M059J (cell line): ENCODE results near the gene PCDH9. TPM values are rescaled to one million over a fixed set of nuclear protein-coding genes. Genes with fewer than 3 reads are reported as not detected.
A peak's percentile ranks its signal among the peaks of the same experiment; 100 is the strongest.
"Not testable (repeated sequence)": the region's sequence is repeated elsewhere in the genome, so short reads cannot be mapped to it uniquely, and the experiment has no call there.

Source experiments
- DNase-seq: peaks from one replicate; pipeline ENCODE4 v3.0.0-alpha.2; 2012; ENCODE audit warnings: low read depth
- total RNA-seq: library from RNA; depleted of rRNA; stranded (reverse); fragments of >200 nt; shearing (Covaris generic); gene quantifications from 2 replicates; pipeline ENCODE4 v1.2.3, GENCODE V29; 2014

PCDH9 gene
- total RNA-seq, 1 experiment from 2014 or later, result 0.05 TPM

DNA sequence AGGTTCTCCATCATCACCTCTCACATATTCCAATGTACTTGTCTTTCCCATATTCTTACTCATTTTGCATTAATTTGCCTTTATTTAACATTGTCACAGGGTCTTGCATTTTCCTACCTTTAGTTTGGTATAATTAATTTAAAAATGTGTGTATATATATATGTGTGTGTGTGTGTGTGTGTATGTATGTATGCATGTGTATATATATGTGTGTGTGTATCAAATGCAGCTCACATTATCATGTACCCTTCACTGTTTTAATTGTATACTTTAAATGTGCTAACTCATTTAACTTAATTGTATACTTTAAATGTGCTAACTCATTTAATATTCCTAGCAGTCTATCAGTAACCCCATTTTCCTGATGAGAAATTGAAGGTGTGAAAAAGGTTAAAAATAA lies 104.5 kb downstream of the PCDH9 start:
- DNase-seq, result no peak

DNA sequence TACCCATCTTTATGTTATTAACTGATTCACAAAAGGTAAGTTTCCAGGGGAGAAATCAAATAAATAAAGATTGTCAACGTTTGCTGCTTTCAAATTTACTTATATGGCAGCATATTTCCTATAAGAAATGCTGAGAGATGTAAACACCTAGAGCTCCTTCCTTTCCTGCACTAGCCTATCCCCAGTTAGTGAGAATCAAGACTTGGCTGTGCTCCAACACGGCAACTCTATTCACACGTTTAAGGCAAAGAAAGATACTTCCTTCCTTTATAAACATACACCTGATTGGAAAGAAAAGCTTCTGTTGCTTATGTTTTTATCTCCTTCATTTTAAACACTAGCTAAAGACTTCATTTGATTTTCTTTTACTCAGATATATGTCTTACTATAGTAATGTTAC lies 107.0 kb downstream of the PCDH9 start:
- DNase-seq, result no peak

DNA sequence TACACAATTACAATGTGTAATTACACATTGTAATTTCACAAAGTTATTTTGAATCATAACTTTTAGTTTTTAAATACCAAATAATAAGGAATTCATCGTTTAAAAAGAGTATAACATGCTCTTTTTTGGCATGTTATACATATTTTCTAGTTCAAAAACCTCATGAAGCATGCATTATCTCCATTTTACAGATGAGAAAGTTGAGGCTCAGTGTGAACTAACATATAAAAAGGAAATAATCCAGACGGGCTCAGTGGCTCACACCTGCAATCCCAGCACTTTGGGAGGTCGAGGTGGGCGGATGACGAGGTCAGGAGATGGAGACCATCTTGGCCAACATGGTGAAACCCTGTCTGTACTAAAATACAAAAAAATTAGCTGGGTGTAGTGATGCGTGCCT lies 107.9 kb downstream of the PCDH9 start:
- DNase-seq, result no peak

DNA sequence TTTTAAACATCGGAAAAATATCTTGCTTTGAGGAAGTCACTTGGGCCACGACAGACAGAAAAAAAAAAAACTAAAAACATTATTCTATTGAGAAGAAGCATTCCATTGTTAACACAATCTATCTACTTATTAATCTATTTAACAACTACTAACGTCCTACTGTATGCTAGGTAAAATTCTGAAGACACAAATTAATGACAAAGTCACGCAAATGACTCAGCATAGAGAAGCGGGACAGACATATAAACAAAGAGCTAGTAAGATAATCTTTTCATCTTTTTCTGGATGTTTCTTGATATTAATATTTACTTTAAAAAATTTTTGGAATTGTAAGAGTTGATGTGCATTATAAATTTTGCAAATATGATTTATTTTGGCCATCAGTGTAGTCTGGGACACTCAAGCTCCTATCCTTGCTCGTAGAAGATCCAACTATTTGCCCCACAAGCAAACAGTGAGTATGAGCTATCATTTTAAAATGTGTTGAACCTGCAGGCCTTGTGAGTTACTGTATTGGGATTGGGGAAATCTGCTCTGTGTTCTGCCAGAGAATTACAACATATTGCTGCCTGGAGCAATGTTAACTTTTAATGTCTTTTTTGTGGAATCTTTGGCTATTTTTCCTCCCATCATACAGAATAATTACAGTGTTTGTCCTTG lies 109.1 kb downstream of the PCDH9 start:
- DNase-seq, result no peak

DNA sequence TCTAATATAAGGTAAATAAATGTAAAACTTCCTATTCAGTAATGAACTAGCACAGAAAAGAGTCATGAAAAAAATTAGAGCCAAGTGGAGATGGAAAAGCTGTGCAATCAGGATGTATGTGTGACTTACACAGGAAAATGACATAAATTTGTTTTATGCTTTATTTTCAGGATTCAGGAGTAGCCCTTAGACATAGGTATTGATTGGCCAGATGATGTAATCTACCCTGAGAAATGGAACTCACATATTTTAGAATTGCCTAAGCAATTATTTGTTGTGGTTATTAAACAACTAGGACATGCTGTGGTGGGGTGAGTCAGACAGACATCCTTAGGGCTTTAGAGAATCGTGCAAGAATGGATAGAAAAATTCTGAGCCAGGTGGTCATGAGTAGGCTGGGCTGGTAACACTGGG lies 110.6 kb downstream of the PCDH9 start:
- DNase-seq, result peak; percentile 3

DNA sequence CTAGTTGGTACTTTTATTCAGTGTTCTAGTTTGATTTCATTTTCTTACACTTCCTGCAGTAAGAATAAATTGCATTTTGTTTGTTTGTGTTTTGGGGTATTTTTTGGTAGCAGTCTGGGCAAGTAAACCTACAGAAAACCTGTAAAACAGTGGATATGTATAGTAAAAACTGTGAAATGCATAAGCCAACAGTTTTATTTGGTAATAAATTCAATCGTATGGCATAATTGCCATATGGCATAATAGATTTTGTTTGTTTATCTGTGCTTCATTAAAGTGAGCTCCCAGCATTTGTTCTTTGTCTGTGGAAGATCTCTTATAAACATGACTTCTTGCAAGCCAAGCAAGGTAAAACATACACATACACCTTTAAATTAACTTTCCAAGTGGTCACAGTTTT lies 111.9 kb downstream of the PCDH9 start:
- no peak for DNase-seq

DNA sequence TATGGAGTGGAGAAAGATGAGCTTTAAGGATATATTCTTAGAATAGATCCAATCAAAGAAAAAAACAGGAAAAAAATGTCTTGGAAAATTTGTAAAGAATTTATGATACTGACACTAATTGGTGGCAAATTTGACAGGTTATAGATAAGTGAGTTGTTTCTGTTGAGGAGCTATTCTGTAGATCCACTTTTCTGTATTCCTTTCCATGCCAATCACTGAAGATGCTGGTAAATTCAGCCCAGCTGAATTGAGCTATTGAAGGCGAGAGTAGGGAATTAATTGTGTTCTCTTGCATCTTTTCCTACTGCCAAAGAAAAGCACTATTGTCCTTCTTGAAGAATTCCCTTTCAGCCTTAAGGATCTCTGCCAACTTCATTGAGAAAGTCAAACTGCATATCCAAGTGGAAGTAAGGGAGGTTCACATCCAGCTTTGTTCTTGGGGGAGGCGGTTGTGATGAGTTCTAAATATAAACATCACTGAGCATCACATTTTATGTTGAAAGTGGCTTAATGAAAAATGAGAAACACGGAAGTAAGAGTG lies 113.1 kb downstream of the PCDH9 start:
- DNase-seq, result no peak

DNA sequence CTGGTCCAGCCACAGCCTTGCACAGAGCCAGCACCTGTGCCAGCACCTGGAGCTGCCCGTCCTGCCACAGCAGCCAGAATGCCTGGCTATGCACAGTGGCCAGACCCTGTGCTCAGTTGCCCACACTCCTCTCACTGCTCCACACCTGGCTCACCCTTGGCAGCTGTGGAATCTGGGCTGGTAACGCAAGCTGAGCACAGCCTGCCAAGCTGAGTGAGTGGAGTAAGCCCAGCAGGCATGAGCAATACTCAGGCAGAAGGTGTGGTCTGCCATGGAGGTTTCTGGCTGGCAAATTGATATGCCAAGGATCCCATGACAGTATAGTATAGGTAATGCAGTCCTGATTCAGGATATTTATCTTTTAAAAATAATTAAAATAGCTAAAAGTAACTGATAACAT lies 122.2 kb downstream of the PCDH9 start:
- no peak for DNase-seq

DNA sequence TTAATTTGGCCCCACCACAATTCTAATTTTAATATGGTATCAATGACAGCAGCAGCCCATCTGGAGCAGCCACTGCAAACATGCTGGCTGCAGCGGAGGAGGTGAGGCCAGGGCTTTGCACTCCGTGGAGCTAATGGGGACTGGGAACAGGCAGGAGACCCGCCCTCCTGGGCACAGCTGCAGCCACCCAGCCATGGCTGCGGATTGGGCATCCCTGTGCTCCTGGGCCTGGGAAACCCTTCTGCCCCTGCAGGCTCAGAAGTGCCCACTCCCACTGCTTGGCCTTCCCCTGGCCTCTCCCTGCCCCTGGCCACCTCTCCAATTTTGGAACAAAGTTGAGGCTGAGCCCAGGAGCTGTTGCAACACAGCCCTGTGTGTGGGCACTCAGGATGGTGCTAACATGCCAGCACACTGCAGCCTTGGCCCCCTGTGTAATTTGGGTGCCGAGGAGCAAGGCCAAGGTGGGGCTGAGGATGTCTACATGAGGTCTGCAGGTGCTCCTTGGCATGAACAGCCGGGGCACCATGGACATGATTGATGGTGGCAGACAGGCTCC lies 123.6 kb downstream of the PCDH9 start:
- no peak for DNase-seq

DNA sequence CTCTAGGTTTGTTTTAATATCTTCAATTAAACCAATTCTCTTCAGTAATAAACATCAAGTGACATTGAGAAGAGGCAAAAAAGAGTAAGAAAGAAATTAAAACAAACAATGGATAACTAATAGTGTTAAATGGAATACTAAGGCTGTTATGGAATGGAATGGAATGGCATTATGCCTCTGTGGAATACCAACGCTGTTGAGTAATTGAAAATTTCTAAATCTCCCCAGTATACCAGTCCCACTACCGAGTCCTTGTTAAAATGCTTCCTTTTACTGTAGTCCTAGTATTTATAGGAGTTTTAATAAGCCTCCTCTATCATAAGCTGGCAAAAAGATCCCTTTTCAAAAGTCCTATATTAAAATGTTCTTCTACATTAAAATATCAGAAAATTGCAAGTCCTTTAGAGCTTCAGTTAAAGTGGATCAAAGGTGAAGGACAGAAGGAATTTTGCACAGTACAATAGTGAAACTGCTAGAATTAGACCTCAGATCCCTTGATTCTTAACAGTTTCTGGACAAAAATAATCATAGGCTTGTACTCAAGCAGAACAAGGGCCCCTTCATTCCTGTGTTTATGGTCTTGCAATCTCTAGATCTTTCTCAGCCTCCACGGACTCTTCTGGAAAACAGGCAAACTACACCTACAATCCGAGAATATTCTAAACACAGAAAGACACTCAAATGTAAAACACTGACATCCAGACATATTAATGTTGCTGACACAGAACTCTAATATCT lies 128.2 kb downstream of the PCDH9 start:
- DNase-seq, result no peak

DNA sequence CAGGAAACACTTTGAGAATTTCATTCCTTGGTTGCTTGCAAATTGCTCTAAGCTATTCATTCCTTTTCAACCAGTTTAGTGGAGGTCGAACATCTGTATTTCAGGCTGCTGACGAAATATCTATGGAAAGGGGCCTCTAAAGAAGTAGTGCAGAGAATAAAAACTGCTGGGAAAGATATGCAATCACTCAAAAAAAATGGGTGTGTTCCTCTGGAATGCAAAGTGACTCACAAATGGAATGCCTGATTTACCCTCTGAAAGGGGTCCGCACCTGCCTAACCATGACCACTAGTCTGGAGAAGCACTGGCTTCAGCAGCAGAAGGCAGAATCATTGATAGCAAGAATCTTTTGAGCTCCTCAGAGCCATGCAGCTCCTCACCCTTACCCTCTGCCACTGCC lies 129.4 kb downstream of the PCDH9 start:
- DNase-seq, result no peak

DNA sequence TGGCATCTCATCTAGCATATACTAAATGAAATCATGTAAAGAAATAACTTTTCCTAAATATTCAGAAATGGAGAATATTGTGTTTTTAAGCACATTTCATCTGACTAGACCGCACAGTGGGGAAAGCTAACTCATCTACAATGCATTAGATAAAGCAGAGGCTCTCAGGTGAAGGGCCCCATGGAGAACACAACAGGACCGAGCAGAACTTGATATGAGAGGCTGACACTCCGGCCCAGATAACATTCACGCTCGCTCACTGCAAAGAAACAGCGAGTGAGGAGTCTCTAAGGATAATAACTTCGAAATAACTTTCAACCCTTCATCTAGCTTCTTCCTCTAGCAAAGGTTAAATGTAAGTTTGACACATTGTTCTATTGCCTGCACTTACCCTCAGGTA lies 130.6 kb downstream of the PCDH9 start:
- DNase-seq, result no peak

DNA sequence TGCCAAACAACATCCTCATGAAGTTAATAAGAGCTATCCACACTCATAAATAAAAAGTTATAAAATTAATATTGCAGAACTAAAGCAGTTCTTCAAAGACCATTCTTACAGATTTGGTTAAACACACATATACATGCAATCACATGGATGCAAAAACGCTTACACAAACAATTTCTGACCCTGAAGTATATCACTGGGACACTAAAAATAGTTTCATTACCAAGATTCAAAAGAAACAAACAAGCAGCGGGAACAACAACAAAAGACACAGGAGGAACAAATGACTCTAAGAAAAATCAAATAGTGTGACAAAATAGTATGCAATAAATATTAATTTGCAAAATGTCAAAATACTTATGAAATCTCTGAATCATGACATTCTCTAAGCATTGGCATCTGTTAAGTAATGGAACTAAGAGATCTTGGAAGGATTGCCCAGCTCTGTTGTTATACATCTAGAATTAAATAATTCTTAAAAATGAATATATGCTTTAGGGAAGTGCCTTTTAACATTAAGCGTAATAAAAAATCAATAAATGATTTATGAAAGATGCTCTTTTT lies 132.2 kb downstream of the PCDH9 start:
- no peak for DNase-seq

DNA sequence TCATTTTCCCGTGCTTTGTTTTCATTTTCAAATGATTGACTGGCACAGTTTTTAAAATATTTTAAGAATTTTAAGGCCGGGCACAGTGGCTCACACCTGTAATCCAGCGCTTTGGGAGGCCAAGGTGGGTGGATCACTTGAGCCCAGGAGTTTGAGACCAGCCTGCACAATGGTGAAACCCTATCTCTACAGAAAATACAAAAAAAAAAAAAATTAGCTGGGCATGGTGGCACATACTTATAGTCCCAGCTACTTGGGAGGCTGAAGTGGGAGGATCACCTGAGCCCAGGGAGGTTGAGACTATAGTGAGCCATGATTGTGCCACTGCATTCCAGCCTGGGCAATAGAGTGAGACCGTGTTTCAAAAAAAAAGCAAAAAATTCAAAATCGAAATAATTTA lies 133.2 kb downstream of the PCDH9 start:
- DNase-seq, result not testable (repeated sequence)

DNA sequence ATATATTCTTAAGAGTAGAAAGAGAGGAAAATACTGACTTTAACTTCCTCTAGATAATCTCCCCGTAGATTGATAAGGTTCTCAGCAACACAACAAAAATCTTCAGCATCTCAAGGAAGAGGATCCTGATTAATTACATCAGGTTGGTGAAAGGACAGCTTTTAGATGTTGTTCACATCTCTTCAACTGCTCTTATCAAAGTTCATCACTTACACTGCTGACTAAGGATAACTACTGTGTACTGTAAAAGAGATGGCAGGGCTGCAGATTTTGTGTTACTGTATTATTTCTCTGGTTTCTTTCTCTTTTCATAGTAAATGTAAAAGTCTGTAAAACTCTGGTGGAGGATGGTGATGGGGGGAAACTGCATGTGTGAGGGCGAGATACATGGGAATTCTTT lies 133.7 kb downstream of the PCDH9 start:
- no peak for DNase-seq

DNA sequence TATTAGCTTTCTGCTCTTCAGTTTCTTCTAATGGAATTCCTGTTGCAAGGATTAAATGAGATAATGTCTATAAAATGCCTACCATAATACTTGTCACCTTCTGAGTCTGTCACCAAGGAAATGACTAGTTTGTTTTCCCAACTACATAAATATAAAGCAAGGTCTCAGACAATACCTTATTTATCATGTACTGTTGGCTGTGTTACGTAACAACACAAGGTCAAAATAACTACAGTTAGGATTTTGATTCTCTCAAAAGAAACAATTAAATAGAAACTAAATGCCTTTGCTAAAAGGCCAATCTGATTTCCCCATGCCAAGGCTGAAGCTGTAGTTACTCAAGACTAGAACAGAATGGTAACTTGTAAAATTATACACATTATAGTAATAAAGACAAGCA lies 134.5 kb downstream of the PCDH9 start:
- no peak for DNase-seq

DNA sequence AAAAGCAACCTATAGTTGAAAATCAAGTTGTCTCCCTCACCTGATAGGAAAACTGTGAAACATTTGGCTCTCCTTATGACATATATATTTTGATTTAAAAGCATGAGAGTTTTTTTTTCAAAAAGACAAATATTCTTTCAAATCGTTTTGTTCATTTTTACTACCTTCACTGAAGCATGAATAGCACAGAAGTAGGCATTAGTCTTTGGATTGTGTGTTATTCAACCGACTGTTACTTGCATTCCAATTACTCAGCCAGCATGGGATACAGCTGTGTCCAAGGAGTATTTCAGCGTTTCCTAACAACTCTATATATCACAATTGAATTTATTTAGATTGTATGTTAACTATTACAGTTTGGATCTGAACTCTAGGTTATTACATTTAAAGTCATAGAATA lies 135.2 kb downstream of the PCDH9 start:
- no peak for DNase-seq

DNA sequence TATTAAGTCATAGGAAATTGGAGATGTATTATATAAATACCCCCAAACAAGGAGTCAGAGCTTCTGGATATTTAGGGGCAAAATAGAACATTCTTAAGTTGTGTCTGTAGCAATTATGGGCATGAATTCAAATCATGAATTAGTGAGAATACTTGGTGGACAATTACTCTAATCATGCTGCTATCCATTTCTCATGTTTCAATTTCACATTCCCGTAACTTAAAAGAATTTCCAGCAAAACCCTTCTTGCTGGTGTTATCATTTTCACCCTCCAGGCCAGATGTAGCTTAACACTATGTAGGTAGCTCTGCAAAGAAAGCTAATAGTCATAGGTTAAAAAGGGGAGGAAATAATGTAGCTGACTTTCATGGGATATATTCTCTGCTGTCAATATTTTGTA lies 136.1 kb downstream of the PCDH9 start:
- no peak for DNase-seq

DNA sequence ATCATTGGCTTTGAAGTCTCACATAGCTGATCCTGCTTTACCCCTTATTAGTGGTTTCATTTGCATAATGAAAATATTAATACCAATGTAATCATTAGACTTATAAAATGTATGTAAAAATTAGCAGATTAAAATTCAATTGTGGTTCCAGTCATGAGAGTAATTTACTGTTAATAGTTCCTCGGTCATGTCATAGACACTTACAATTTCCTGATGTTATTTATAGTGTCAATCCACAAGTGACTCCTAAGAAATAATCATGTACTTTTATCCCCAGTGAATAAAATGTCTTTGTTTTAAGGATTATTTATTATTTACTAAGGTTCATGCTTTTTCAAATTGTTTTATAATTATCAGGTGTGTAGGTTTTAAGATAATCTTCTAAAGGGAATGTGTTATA lies 138.5 kb downstream of the PCDH9 start:
- no peak for DNase-seq

DNA sequence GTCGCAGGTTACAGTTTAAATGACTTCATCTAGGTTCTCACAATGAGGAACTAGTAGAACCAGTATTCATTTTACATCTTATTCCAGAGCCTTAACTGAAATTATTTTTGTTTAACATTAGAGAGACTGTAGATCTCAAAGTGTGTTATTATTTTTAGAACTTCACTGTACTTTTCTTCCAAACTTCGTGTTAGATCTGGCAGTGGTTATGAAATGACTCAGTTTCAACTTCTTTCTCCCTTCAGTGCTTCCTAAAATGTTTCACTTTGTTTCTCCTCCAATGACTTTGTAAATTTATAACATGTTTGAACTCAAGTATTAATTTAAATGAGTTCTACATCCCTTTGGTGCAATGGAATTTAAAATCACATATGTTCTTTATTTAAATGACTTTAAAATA lies 139.3 kb downstream of the PCDH9 start:
- DNase-seq, result no peak

DNA sequence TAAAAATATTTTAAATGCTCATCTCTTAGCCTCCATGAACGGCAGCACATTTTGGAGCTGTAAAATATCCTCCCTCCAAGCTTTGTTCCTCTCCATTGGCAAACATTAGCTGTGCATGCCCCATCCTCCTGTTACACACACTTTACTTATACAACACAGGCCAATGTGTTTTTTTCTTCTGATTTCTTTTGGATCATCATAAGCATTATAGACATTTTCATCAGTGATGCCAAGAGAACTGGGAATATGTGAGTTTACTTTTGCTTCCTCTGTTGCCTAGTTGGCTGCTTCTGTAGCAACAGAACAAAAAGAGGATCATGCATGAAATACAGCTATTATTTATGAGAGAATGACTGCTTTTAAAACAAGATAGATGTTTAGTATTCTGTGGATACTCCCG lies 142.6 kb downstream of the PCDH9 start:
- no peak for DNase-seq

DNA sequence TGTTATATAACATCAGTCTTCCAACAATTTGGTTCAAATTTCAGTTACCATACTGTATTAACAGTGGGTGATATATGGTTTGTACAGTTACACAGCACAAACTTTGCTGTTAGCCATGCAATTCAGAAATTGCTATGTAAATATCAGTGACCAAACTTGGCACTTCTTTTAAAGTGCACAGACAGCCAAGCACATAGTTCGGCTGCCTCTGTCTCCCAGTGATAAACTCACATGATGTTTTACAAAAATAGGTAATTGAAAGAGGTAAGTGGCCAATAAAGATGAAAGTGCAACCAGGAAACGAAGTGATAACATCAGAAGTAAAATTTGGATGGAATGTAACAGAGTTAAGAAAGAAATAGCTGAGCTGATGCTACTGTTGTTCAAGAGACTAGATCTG lies 143.9 kb downstream of the PCDH9 start:
- no peak for DNase-seq

DNA sequence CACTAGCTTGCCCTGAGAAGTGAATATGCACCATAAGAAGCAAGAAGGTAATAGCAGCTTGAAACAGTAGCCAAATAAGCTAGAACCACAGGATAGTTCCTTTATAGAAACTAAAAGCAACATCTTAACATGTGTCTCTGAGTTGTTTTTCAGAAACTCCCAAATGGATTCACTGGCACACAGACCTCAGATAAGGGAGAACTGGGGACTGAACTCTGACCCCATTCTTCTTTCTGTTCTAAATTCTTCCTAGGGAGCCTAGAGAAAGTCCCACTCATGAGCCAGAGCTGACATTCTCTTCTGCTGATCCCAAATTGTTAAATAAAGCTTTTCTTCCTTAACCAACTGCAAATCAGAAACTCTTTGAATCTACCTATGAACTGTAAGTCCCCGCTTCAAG lies 146.1 kb downstream of the PCDH9 start:
- no peak for DNase-seq
